ENCODE measurements around the gene IQCF2. TPM values are rescaled to one million over a fixed set of nuclear protein-coding genes. Genes with fewer than 3 reads are reported as not detected.
"Not testable (repeated sequence)": the region's sequence is repeated elsewhere in the genome, so short reads cannot be mapped to it uniquely, and the experiment has no call there.

The IQCF2 gene
- polyA plus RNA-seq (ENCODE audit: insufficient read length in 4 of 4), result not detected

DNA sequence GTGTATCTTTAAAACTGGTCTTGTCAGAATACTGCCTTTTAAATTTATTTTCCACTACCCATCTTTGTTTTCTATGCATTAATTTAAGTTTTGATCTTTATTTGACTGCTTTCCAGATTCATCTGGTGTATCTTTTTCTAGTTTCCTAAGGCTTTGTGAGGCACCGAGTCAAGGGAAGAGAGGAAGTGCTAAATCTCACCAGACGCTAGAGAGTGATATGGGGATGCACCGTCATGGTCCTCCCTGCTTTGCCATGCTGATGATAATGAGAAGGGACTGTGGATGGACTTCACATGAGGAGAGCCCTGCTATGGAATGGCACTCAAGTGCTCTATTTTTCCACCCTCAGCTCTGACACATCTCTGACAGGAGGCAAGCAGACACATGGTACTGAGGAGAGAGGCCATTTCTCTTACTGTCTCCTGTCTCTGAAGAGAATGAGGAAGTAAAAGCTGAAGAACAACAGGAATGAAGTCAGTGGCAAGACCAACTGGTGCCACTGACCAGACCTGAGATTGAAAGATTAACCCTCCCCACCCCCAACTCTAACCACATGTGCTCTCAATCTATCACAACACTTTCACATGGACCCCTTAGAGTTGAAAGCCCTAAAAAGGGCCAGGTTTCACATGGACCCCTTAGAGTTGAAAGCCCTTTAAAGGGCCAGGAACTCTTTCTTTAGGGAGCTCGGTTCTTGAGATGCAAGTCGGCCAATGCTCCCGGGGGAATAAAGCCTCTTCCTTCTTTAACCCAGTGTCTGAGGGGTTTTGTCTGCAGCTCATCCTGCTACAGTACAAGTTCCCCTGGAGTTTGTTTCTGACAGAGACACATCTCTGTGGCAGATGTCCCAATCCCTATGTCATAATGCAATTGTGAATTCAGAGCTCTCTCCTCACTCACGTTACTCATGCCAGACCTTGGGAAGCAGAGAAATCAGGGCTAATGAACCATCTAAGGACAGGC lies at the start of gene IQCF2:
TSS of gene IQCF2 (plus strand) at position 913 of the 963 bp plus-strand sequence. CDS start 52 bp downstream, outside the sequence.
- DNase-seq (ENCODE audit: low read depth in 4 of 4, low spot score in 3 of 4), result no peak

GRCh38 chr3:51813539-51813938 lies 47.9 kb upstream of the IQCF2 start:
- DNase-seq (ENCODE audit: low read depth in 4 of 4, low spot score in 3 of 4), result no peak

GRCh38 chr3:51814034-51814433 lies 47.4 kb upstream of the IQCF2 start:
- DNase-seq (ENCODE audit: low read depth in 4 of 4, low spot score in 3 of 4), result no peak

DNA sequence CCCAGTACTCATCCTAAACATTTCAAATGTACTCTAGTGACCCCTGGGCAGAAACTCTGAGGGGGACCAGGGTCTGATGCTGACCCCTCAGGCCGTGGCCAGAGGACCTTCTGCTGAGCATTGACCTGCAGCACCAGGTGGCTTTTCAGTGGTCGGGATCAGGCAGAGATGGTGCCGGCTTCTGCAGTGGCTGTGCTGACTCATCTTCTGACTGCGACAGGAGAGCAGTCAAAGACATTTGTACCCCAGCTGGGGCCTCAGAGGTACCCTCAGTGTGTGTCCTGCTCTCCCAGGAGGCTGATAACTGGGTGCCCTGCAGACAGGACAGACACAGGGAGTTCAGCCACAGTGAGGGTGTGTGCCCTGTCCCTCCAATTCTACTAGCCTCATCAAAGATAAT lies 45.8 kb upstream of the IQCF2 start:
- no peak for DNase-seq (ENCODE audit: low read depth in 4 of 4, low spot score in 3 of 4)

DNA sequence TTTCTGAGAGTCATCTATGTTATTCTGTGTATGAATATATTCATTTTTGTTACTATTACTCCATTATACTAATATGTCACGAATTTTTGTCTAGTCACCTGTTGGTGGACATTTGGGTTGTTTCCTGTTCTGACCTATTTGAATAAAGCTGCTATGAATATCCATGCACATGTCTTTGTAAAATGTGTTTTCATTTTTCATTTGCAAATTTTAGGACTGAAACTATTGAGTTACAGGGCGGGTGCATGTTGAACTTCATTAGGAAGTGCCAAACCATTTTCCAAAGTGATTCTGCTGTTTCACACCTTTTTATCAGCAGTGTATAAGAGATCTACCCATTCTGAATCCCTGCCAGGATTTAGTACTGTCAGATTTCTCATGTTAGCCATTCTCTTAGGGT lies 44.7 kb upstream of the IQCF2 start:
- DNase-seq (ENCODE audit: low read depth in 4 of 4, low spot score in 3 of 4), result no peak

GRCh38 chr3:51817375-51817774 lies 44.0 kb upstream of the IQCF2 start:
- no peak for DNase-seq (ENCODE audit: low read depth in 4 of 4, low spot score in 3 of 4)

GRCh38 chr3:51819151-51819550 lies 42.3 kb upstream of the IQCF2 start:
- DNase-seq (ENCODE audit: low read depth in 4 of 4, low spot score in 3 of 4), result no peak

- no peak for DNase-seq (ENCODE audit: low read depth in 4 of 4, low spot score in 3 of 4)
Measured at GRCh38 chr3:51819709-51820406, 41.6 kb upstream of the IQCF2 start.

GRCh38 chr3:51828297-51828696 lies 33.1 kb upstream of the IQCF2 start:
- DNase-seq (ENCODE audit: low read depth in 4 of 4, low spot score in 3 of 4), result no peak

DNA sequence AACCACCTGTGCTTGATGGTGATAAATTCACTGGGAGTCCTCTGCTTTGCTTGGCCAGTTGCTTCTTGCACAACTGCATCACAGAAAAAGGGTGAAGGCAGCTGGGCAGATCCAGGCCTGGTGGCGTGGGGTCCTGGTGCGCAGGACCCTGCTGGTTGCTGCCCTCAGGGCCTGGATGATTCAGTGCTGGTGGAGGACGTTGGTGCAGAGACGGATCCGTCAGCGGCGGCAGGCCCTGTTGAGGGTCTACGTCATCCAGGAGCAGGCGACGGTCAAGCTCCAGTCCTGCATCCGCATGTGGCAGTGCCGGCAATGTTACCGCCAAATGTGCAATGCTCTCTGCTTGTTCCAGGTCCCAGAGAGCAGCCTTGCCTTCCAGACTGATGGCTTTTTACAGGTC lies 31.1 kb upstream of the IQCF2 start:
- no peak for DNase-seq (ENCODE audit: low read depth in 4 of 4, low spot score in 3 of 4)

- no peak for DNase-seq (ENCODE audit: low read depth in 4 of 4, low spot score in 3 of 4)
Measured at GRCh38 chr3:51830836-51831385, 30.5 kb upstream of the IQCF2 start.

DNA sequence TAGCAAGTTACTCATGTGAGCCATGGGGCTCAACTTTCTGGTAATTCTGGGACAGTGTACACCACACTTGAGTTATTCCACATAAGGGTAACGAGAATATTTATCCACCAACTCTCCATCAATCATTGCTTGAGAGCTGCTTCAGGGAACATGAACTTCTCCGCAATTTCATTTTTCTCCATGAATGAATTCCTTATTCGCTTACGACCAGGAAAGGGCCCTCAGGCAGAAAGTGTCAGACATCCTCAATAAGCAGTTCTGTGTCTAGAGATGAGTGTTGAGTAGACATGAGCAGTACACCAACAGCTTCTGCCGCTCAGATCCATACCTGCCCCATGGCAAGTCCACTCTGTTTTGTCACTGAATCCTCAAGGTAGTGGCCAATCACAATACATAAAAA lies 24.8 kb upstream of the IQCF2 start:
- DNase-seq (ENCODE audit: low read depth in 4 of 4, low spot score in 3 of 4), result no peak

- DNase-seq (ENCODE audit: low read depth in 4 of 4, low spot score in 3 of 4), result no peak
Measured at GRCh38 chr3:51845129-51845528, 16.3 kb upstream of the IQCF2 start.

- DNase-seq (ENCODE audit: low read depth in 4 of 4, low spot score in 3 of 4), result not testable (repeated sequence)
Measured at GRCh38 chr3:51855411-51855810, 6.0 kb upstream of the IQCF2 start.

DNA sequence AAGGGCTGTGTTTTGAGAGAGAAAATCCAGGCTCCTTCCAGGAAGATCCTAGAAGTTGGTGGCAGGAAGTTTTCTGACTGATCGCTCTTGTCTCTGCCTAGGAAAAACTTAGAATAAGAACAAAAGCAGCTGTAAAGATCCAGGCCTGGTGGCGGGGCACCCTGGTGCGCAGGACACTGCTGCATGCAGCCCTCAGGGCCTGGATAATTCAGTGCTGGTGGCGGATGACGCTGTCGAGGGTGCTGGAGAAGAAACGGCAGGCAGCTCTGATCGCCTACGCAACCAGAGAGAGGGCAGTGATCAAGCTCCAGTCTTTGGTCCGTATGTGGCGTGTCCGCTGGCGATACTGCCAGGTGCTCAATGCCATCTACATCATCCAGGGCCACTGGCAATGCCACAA lies 1.5 kb downstream of the IQCF2 start:
- no peak for DNase-seq (ENCODE audit: low read depth in 4 of 4, low spot score in 3 of 4)

DNA sequence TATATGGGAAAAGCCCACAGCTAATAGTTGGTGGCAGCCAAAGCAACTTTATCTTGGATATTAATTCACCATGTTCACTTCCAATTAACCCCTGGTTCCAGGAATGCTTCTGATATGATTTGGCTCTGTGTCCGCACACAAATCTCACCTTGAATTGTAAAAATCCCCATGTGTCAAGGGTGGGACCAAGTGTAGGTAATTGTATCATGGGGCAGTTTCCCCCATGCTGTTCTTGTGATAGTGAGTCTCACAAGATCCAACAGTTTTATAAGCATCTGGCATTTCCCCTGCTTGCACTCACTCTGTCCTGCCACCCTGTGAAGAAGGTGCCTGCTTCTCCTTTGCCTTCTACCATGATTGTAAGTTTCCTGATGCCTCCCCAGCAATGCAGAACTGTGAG lies 7.5 kb downstream of the IQCF2 start:
- not testable (repeated sequence) for DNase-seq (ENCODE audit: low read depth in 4 of 4, low spot score in 3 of 4)

DNA sequence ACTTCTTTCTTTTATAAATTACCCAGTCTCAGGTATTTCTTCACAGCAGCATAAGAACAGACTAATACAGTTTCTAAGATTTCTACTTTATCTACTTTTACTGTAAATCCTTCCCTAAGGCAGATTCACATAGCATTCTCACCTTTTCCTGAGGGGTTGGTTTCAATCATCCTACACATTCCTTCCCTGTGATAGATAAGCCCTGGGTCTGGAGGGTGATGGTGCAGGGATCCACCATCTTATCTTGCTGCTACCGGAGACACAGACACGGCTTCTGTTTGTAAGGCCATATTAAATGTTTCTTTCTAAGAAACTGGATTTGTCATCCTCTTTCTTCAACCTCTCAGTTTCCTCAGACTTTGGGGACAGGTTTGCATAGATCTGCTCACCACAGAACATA lies 7.9 kb downstream of the IQCF2 start:
- no peak for DNase-seq (ENCODE audit: low read depth in 4 of 4, low spot score in 3 of 4)

DNA sequence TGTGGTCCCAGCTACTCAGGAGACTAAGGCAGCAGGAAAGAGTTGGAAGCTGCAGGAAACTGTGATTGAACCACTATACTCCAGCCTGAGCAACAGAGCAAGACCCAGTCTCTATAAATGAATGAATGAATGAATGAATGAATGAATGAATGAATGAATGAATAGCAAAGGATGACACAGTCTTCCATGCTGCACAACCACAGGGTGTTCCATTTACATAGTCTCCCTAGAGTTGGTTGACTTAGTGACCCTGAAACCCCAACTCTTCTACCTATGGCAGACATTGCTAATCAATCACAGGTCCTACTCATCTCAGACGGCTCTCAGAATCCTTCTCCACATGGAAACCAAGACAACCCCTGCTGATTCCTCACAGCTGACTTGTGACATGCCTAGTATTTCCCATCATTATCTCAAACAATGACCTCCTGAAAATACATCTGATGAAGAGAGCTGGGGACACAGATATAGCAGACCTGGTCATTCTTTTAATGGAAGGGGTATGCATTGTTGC lies 11.9 kb downstream of the IQCF2 start:
- DNase-seq (ENCODE audit: low read depth in 4 of 4, low spot score in 3 of 4), result no peak

GRCh38 chr3:51873876-51874275 lies 12.5 kb downstream of the IQCF2 start:
- DNase-seq (ENCODE audit: low read depth in 4 of 4, low spot score in 3 of 4), result no peak

- no peak for DNase-seq (ENCODE audit: low read depth in 4 of 4, low spot score in 3 of 4)
Measured at GRCh38 chr3:51874411-51874810, 13.0 kb downstream of the IQCF2 start.

DNA sequence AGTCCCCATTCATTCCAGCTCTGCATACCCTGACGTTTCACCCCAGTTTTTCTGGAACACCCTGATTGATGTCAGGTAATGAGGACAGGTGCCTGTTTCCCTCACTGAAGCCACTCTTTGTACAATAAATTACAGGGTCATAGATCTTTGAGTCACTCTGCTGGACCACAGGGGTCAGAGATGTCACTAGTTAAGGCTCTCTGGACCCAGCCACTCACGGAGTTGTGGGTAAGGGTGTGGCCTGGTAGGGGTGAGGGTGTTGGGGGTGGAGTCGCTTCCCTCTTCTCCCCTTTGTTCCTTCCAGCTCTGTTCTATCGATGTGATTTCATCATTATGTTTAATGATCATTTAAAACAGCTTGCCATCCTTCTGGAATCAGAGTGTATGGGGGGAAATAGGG lies 13.5 kb downstream of the IQCF2 start:
- no peak for DNase-seq (ENCODE audit: low read depth in 4 of 4, low spot score in 3 of 4)
